ENCODE data around the gene VAV2. TPM values are rescaled to one million over a fixed set of nuclear protein-coding genes. Genes with fewer than 3 reads are reported as not detected.
"Not testable (repeated sequence)": the region's sequence is repeated elsewhere in the genome, so short reads cannot be mapped to it uniquely, and the experiment has no call there.

VAV2 gene
- total RNA-seq, 1 experiment from 2014 or later: 9.7 TPM

GRCh38 chr9:133767625-133768024, 224.5 kb downstream of the VAV2 start:
- Histone ChIP-seq H3K27me3 (ENCODE audit: low read length) (no peaks in the 10 kb centered on the region), H4K20me1 (ENCODE audit: low read length) (no peaks in the 10 kb centered on the region), H3K27ac (ENCODE audit: low read length) (no peak overlapping the region), H3K4me3 (ENCODE audit: low read length) (no peak overlapping the region), H3K4me1 (ENCODE audit: insufficient read depth, low read length) (no peaks in the 10 kb centered on the region), H3K36me3 (ENCODE audit: low read depth, low read length) (peaks cover 16% of the 10 kb centered on the region), H2AFZ (ENCODE audit: low read length) (no peak overlapping the region), H3K9me3 (ENCODE audit: low read length) (no peaks in the 10 kb centered on the region), H3K79me2 (ENCODE audit: low read length) (no peaks in the 10 kb centered on the region), H3K4me2 (ENCODE audit: low read length) (no peak overlapping the region), H3K9me2 (replicated peaks; ENCODE audit: low read length) (no peaks in the 10 kb centered on the region), H3F3A (ENCODE audit: low read length, unreplicated experiment) (no peaks in the 10 kb centered on the region), H3K9ac (ENCODE audit: low read length) (no peak overlapping the region)
- BruUV-seq (replicated peaks): no TSS peak
- no peak for ATAC-seq
- no peak for DNase-seq
- intact Hi-C loops (cut with micrococcal nuclease): no loop called here
- ChIA-PET CTCF (no interaction called here), POLR2A (ENCODE audit: unreplicated experiment) (no interaction called here)
- TF ChIP-seq CTCF (conservative IDR thresholded peaks at IDR 0.05; ENCODE audit: low read depth, low read length) (no peak), EZH2phosphoT487 (IDR thresholded peaks at IDR 0.05; ENCODE audit: borderline replicate concordance, low read length) (no peak), EZH2 (IDR thresholded peaks at IDR 0.05; ENCODE audit: low read length, unreplicated experiment) (no peak)

- no peak overlapping the region for H3K27ac ChIP-seq (ENCODE audit: low read length)
- H3K9me2 ChIP-seq (replicated peaks; ENCODE audit: low read length): no peaks in the 10 kb centered on the region
- H4K20me1 ChIP-seq (ENCODE audit: low read length): no peaks in the 10 kb centered on the region
- TF ChIP-seq EZH2phosphoT487 (IDR thresholded peaks at IDR 0.05; ENCODE audit: borderline replicate concordance, low read length): no peak
- no peak for TF ChIP-seq CTCF (conservative IDR thresholded peaks at IDR 0.05; ENCODE audit: low read depth, low read length)
- no peak for TF ChIP-seq EZH2 (IDR thresholded peaks at IDR 0.05; ENCODE audit: low read length, unreplicated experiment)
- BruUV-seq (replicated peaks): no TSS peak
- DNase-seq (no peak), ATAC-seq (no peak)
- no peak overlapping the region for H3K4me3 ChIP-seq (ENCODE audit: low read length)
- CTCF ChIA-PET: no interaction called here
- H3K9ac ChIP-seq (ENCODE audit: low read length): no peak overlapping the region
- H3K4me1 ChIP-seq (ENCODE audit: insufficient read depth, low read length): no peaks in the 10 kb centered on the region
- H3K79me2 ChIP-seq (ENCODE audit: low read length): no peaks in the 10 kb centered on the region
- H3F3A ChIP-seq (ENCODE audit: low read length, unreplicated experiment): no peaks in the 10 kb centered on the region
- no peaks in the 10 kb centered on the region for H3K9me3 ChIP-seq (ENCODE audit: low read length)
- H3K36me3 ChIP-seq (ENCODE audit: low read depth, low read length): peaks cover 16% of the 10 kb centered on the region
- H2AFZ ChIP-seq (ENCODE audit: low read length): no peak overlapping the region
- POLR2A ChIA-PET (ENCODE audit: unreplicated experiment): no interaction called here
- H3K27me3 ChIP-seq (ENCODE audit: low read length): no peaks in the 10 kb centered on the region
- no peak overlapping the region for H3K4me2 ChIP-seq (ENCODE audit: low read length)
- intact Hi-C loops (cut with micrococcal nuclease): no loop called here
Observed at GRCh38 chr9:133767008-133767407, 225.1 kb downstream of the VAV2 start.

GRCh38 chr9:133766234-133766633, 225.9 kb downstream of the VAV2 start:
- DNase-seq; ATAC-seq; H3K79me2 ChIP-seq (ENCODE audit: low read length); H3K4me3 ChIP-seq (ENCODE audit: low read length); CTCF ChIA-PET; H3K4me2 ChIP-seq (ENCODE audit: low read length); H3K4me1 ChIP-seq (ENCODE audit: insufficient read depth, low read length); H3K9me2 ChIP-seq (replicated peaks; ENCODE audit: low read length); POLR2A ChIA-PET (ENCODE audit: unreplicated experiment); H3K27ac ChIP-seq (ENCODE audit: low read length); H3K9ac ChIP-seq (ENCODE audit: low read length); H3K27me3 ChIP-seq (ENCODE audit: low read length); H3F3A ChIP-seq (ENCODE audit: low read length, unreplicated experiment); intact Hi-C loops (cut with micrococcal nuclease); H3K9me3 ChIP-seq (ENCODE audit: low read length); H2AFZ ChIP-seq (ENCODE audit: low read length); H4K20me1 ChIP-seq (ENCODE audit: low read length); BruUV-seq (replicated peaks): not testable (repeated sequence)
- H3K36me3 ChIP-seq (ENCODE audit: low read depth, low read length): peaks cover 16% of the 10 kb centered on the region
